ENCODE data around the gene ZIC5.

ZIC5 gene

DNA sequence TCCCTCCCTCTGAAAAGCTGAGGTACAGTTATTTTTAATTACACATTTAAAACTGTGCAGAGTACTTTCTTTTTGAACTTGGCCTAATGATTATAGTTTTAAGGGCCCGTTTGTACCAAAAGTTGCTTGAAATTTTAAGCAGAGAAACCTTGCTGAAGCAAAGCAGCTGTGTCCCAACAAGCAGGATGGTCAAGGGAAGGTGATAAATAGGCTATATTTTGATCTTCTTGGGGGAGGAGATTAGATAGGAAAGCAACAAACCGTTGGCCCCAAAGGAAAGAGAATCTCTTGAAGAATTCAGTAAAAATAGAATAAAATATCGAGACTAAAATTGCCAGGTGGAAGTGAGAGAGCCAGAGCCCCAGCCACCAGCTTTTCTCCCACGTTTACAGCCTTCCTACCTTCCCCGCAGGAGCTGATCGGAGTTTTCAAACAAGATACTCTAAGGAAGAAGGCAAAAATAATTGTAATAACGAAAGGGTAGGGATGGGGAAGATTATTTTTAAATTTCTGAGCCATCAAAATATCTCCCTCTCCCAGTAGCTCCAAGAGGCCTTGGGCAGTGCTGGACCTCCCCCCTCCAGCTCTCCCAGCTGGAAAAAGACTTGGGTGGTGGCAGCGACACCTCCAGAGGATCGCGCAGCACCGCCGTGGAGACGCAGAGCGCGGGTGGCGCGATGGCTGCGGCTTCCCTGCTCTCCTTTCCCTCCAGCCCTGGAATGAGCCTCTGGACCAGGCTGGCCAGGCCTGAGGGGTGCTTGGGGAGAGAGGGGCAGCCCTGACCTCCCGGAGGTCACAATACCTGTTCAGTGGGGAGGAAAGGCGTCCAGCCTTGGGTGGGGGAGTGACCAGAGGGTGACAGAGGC, 15.8 kb upstream of the ZIC5 start:
- DNase-seq: no peak

DNA sequence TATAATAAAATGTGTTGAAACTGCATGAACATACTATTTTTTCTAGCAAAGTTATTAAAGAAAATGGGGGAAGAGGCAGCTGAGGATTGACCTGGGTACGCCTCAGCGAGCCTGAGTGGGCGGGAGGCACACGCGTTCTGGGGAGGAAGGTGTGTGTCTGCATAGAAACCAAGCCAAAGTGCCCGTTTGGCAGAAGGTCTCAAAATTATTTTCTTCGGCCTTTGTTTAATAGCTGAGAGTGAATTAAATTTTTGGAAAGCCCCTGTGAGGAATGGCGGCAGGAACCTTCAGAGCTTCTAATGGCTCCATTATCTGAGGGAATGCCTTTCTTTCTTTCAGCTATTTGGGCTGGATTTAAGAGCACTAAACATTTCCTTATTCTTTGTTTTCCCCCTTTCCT, 15.2 kb upstream of the ZIC5 start:
- no peak for DNase-seq

DNA sequence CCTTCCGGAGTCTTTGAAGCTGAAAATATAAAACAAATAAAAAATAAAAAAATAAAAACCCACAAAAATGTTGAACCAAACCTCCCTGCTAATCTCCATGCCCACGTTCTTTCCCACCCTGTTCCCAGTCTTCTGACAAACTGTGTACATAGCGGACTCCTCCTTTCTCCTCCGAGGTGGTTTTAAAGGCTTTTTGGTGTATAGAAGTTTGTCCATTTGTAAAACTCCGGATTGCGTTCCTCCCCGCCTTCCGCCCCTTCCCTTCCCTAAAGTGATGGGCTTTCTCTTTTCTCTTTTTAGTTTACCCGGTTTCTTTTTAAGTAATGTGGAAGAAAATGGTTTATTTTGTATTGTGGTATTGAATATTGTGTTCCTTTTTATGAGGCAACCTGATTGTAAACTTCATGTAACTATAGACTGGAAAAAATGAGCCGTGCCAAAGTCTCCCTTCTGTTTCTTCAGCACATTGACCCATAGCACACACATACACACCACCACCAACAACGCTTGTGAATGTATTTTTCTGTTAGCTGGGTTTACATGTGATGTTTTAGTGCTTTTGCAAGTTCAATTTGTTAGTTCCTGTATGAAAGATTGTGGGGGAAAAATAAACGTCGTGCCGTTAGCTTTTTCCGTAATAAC, 14.4 kb upstream of the ZIC5 start:
- no peak for DNase-seq

DNA sequence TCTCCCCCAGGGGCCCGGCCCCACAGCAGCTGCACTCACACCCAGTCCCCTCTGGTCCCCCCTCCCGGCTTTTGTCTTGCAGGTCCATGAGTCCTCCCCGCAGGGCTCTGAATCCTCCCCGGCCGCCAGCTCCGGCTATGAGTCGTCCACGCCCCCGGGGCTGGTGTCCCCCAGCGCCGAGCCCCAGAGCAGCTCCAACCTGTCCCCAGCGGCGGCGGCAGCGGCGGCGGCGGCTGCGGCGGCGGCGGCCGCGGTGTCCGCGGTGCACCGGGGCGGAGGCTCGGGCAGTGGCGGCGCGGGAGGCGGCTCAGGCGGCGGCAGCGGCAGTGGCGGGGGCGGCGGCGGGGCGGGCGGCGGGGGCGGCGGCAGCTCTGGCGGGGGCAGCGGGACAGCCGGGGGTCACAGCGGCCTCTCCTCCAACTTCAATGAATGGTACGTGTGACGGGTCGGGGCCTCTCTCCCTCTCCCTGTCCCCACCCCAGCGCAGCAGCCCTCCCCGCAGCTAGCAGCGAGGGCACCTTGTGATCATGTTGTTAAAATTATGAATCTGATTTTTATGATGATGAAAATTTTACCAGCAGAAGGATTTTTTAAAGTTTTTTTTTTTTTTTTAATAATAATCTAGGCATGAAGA, 13.8 kb upstream of the ZIC5 start:
- DNase-seq: no peak

DNA sequence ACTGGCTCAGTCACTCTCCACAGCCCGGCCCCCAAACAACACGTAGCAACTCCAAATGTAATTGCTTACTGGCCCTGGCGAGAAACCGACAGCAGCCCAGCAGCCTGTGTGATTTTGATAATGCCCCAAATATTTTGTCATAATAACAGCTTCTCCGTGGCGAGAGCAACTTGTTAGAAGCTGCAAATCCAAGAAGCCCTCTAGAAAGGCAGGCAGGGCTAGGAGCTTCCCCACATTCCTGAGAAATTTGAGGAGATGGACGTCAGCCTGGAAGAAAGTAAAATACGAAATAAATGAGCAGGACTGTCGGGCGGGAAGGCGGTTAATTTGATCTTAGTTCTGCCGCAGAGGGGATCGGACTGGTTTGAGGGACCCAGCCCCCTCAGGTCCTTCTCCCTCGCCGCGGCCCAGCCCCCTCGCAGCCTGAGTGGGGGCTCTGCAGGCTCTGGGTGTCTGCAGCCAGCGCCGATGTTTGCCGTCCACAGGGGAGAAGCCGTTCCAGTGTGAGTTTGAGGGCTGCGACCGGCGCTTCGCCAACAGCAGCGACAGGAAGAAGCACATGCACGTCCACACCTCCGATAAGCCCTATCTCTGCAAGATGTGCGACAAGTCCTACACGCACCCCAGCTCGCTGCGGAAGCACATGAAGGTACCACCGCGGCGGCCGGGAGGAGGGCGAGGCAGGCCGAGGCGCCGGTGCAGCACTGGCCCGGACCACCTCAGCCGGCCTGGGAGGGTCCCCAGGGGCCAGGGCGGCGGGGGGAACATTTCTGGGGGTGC, 13.1 kb upstream of the ZIC5 start:
- DNase-seq: no peak

DNA sequence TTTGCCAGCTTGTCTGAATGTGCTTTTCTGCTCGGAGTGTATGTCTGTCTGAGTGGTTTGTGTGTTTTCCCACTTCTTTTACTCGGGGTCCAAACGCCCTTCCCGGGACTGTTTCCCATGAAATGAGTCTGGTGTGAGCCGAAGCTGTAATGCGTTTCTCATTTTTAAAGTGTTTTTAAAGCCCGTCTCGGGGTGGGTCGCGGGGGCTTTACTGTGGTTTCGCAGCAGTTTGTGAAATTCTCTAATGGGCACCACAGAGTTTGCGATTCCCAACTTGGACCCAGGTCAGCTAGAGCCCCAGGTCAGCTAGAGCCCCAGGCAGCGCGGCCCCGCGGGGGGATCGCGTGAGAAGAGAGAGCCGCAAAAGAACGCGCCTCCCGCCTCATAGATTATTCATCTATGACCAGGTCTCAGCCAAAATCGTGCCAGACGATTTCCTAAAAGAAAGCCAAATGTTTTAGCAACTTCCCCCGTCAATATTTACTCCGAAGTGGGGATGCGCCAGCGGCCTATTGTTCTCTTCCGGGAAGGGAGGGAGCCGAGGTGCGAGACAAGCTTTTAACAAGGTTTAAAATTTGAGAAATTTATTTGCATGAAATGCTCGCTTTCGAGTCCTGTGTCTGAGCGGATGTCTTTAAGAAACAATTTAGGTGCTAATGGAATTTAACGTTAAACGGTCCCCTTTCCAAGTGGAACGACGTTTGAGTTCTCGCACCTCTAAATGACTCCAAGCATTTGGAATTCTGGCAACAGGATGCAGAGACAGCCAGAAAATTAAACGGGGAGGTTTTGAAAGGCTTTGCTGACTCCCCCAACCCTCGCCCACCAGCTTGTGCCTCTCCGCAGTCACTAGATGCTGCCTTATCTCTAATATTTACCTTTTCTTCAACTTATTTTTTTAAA, 12.2 kb upstream of the ZIC5 start:
- DNase-seq: no peak

DNA sequence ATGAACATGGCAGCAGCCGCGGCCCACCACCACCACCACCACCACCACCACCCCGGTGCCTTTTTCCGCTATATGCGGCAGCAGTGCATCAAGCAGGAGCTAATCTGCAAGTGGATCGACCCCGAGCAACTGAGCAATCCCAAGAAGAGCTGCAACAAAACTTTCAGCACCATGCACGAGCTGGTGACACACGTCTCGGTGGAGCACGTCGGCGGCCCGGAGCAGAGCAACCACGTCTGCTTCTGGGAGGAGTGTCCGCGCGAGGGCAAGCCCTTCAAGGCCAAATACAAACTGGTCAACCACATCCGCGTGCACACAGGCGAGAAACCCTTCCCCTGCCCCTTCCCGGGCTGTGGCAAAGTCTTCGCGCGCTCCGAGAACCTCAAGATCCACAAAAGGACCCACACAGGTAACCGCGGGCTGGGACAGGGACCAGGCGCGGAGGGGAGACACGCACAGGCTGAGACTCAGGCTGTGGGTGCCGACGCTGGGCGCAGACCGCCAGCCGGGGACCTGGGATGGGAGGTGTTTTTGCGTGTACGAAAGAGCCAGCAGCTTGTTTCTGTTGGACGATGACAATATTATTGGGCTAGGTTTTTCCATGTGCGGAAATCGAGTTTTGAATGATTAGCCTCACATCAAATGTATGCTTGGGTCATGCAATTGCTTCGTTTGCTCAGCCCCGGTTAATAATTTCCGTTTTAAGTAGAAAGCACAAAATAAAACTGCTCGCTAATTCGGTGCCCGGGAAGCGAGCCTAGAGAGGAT, 11.3 kb upstream of the ZIC5 start:
- no peak for DNase-seq

DNA sequence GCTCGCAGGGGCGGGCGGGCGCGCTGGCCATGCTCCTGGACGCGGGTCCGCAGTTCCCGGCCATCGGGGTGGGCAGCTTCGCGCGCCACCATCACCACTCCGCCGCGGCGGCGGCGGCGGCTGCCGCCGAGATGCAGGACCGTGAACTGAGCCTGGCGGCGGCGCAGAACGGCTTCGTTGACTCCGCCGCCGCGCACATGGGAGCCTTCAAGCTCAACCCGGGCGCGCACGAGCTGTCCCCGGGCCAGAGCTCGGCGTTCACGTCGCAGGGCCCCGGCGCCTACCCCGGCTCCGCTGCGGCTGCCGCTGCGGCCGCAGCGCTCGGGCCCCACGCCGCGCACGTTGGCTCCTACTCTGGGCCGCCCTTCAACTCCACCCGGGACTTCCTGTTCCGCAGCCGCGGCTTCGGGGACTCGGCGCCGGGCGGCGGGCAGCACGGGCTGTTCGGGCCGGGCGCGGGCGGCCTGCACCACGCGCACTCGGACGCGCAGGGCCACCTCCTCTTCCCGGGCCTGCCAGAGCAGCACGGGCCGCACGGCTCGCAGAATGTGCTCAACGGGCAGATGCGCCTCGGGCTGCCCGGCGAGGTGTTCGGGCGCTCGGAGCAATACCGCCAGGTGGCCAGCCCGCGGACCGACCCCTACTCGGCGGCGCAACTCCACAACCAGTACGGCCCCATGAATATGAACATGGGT, 10.6 kb upstream of the ZIC5 start:
- no peak for DNase-seq

DNA sequence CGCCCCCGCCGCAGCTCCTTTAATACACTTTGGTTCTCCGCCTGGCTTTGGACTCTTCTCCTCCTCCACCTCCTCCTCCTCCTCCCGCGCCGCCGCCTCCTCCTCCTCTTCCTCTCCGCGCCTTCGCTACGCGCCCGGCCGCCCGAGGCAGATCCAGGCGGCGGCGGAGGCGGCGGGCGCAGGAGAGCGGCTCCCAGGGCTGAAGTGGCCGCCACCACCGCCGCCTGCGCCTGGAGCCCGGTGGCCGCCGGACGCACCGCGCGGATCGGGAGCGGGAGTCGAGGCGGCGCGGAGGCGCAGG, 10.1 kb upstream of the ZIC5 start, which contains the start of gene ZIC2:
Gene ZIC2, plus strand, starts transcription at position 50 of the 301 bp plus-strand sequence. CDS start 281 bp downstream, outside the sequence.
- no peak for DNase-seq

DNA sequence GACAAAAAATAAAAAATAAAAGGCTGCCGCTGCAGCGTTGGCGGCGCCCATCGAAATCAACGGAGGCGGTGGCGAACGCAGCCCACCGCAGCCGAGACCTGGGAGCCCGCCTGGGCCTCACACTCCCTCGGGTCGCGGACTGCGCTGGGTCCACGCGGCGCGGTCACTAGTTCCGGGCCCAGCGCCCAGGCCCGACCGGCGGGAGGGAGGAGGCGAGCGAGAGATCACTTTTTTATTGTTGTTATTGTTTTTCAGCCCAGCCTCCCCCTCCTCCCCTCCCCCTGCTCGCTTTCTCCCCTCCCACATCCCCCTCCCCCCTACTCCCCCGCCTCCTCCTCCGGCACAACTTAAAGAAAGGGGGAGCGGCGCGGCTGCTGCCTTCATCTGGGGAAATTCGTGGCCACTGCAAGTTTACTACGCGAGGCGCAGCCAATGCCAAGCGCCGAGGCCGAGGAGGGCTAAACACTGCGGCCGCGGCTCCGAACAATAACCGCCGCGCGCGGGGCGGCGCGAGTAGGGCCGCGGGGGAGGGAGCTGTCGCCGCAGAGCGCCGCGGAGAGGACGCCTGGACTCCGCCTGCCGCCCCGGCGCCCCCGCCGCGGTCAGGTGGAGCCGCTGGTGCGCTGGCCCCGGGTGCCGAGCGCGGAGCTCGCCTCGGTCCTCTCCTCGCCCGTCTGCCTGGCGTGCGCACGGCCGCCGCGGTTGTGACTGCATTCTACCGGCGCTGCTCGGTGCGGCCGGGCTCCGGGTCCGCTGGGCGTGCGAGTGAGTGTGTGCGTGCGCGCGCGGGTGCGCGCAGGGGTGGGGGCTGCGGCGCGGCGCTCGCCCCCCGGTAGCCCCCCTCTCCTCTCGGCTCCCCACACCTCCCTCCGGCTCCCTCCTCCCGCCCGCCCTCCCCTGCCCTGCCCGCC, 9.5 kb upstream of the ZIC5 start:
- peak; percentile 28 for DNase-seq

DNA sequence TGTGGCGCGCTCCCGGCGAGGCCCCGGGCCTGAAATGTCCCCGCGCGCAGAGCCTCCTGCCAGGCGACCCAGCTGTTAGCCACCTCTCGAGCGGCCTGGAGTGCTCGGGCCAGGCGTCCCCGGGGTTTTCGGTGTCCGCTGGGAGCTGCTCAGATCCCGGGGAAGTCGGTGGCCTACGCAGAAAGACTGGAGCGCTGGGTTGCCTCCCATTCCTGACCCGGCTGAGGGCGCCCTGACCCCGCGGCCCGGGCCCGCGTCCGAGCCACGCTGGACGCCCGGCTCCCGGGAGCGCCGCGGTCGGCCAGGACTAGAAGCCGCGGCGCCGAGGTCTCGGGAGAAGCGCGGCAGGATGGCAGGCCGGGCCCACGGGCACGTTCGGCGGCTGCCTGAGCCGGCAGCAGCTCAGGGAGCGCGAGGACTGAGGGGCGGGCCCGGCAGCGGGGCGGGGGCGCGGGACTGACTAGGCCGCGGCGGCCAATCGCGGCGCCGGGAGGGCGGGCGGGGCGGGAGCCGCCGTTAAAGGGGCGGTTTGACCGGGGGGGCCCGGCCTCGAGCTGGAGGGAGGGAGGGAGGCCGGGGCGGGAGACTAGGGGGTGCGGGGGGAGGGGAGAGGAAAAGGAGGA, 8.7 kb upstream of the ZIC5 start:
- peak; percentile 61 for DNase-seq

DNA sequence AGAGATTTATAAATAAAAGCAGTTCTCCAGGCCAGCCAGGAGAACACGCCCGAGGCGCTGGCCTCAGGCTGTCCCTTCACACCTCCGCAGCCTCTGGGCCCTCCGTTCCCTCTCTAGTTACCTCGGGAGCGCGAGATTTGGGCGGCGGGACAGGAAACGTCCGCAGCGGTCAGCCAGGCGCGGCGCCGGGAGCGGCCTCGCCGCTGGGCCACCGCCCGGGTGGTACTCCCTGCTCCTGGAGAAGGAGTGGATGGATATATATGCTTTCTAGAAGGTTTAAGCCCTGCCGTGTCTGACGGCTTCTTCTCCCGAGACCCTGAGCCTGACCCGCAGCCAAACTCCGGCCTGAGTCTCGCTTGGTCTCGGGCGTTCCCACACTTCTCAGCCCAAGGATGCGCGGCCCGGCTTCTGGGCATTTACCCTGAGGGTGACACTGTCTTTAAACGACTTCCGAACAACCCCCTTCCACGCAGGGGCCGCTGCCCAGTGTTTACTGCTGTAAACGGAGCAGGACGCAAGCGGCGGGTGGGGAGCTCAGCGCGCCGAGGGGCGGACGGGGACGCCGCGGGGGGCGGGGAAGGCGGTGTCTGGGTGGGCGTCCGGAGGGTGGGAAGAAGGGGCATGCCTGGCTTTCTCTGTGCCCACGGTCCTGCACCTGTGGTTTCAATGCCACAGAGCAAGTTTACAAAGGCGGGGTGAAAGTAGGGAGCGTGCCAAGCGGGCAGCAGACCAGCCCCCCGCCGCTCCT, 8.1 kb upstream of the ZIC5 start:
- DNase-seq: no peak

DNA sequence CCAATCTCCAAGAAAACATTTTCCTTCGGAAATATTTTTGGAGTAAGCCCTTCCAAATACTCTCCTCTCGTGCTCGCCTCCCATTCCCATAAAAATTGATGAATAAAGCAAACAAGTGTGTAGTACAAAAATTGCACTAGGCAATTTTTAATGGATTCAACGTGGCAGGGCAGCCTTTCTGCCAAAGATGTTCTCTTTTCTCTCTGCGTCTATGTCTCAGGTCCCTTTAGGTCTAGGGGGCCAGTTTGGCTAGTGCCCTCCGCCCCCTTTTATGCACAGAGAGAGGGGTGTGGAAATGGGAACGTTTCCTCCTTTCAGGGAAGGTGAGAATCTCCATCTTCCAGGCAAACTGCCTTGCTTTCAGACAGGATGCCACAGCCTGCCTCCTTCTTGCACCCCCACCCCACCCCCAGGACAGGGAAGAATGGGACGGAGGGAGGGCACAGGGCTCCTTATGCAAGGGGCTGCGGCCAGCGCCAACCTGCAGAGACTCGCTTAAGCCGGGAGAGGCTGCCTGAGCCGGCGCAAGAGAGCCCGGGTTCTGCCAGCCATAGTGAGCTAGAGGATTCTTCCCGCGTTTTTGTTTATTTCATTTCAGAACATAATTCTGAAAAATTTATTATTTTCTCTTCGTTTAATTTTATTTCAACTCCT, 7.4 kb upstream of the ZIC5 start:
- no peak for DNase-seq

DNA sequence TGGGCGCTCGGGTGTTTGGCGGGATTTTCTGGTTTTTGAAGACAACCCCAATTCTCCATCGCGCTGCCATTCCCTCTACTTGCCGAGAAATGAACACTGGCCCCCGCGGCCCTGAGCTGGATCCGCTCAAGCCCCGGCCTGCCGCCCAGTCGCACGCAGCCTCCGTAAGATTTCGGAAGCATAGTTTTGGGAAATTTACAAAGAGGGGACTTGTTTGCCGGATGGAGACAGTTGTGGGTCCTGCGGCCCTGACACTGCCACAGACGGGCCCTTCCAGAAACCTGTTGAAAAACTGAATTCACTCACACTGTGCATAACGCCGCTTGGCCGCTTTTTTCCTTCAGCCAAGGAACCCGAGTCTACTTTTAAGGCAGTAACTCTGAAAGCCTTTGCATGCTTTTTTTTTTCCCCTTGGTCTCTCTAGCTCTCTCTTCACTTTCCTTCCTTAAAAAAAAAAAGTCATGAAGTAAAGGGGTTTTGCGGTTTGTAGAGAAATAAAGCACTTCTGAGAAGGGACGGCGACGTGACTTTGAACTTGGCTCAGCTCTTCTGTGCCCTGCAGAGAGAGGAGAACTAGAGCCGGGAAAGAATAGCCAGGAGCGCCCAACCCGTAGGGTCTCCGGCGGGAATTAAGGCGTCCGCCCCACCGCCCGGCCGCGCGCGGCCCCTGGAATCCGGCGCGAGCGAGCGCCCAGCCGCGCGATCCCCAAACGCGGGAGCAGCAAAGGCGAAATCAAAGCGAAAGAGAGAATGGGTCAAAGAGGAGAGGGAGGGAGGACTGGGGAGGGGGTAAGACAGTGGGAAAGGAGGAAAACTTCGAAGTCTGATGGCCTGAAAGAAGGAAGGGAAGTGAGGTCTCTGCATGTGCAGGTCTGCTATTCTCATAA, 6.6 kb upstream of the ZIC5 start:
- DNase-seq: no peak

DNA sequence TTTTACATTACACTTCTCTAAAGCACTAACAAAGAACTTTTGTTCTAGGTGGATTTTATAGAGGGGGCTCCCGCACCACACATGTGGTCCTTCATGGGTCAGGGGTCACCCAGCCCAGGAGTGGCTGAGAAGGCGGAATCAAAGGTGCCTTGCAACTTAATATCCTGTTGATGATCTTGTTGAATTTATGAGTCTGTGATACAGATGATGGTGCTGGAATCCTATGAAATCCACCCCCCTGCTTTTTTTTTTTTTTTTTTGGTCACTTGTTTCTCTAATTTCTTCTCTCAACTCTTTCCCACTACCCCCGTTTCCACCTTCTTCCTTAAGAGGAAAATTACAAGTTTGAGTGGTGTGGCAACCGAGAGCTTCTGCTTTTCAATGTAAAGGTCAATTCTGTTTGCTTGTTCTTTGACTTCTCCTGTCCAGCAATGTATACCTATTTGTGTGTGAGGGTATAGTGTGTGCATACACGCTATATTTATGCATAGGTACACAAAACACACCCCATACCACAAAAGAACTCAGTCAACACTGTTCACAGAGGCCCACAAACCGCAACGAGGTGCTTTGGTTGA, 5.9 kb upstream of the ZIC5 start:
- DNase-seq: no peak

DNA sequence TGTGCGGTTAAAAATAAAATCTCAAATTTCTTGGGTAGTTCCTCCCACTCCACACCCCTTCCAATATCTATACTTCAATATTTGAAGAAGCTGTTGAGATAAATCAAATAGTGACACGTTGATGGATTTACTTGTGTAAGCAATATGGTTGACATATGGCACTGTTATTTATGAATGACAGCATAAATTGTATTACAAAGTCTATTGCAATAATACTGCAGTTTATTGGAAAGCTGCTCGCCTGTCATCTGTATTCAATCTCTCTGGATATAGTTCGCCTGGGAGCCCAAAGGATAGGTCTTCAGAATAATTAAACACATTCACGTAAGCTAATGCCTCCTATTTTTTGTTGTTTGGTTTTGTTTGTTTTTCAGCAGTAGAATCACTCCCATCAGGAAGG, 5.0 kb upstream of the ZIC5 start:
- DNase-seq: no peak

Data from activated CD4-positive, alpha-beta T cell treated with anti-CD3 and anti-CD28 coated beads, Interleukin-10, Interleukin-2, amounts not matched to agents 100 ng/mL and 50 ng/mL, durations not matched to agents 16 hours and 8 hours (primary cell).